SK-N-SH treated with all-trans-retinoic acid at 6 μM for 48 hours (cell line): ENCODE measurements around the gene REXO1.
"Not testable (repeated sequence)": the region's sequence is repeated elsewhere in the genome, so short reads cannot be mapped to it uniquely, and the experiment has no call there.

ENCODE experiments used
- ATAC-seq: fragments of 200-7000 bp; cut with Tn5 transposase; 3 replicates; pipeline ENCODE4 v1.9.1; 2020; ENCODE audit warnings: mild to moderate bottlenecking, moderate library complexity
- ARNTL ChIP-seq: fragments of 450-650 bp; formaldehyde crosslinking; IDR thresholded peaks from 2 replicates; pipeline ENCODE4 v1.5.0; 2020; ENCODE audit warnings: low read depth, mild to moderate bottlenecking, moderate library complexity, borderline replicate concordance
- BACH2 ChIP-seq: fragments of 250-450 bp; sonication (Bioruptor Pico); IDR thresholded peaks from 2 replicates; pipeline ENCODE4 v1.9.0; 2021; ENCODE audit warnings: mild to moderate bottlenecking, borderline replicate concordance
- CSDC2 ChIP-seq: fragments of 250-450 bp; sonication (Bioruptor Pico); IDR thresholded peaks from 2 replicates; pipeline ENCODE4 v1.5.0; 2020; ENCODE audit warnings: mild to moderate bottlenecking, moderate library complexity
- ESRRG ChIP-seq: fragments of 250-450 bp; sonication (Bioruptor Pico); IDR thresholded peaks from 2 replicates; pipeline ENCODE4 v1.6.1; 2021; ENCODE audit warnings: mild to moderate bottlenecking
- ISL1 ChIP-seq: fragments of 250-450 bp; sonication (Bioruptor Pico); IDR thresholded peaks from 2 replicates; pipeline ENCODE4 v2.1.2; 2022; ENCODE audit warnings: mild to moderate bottlenecking, moderate library complexity
- OSR1 ChIP-seq: fragments of 250-450 bp; sonication (Bioruptor Pico); IDR thresholded peaks from 2 replicates; pipeline ENCODE4 v1.8.0; 2022; ENCODE audit warnings: moderate library complexity, mild to moderate bottlenecking, inconsistent platforms
- PATZ1 ChIP-seq: fragments of 250-450 bp; sonication (Bioruptor Pico); IDR thresholded peaks from 2 replicates; pipeline ENCODE4 v1.8.0; 2020; ENCODE audit warnings: mild to moderate bottlenecking, moderate library complexity, borderline replicate concordance
- POU6F1 ChIP-seq: fragments of 250-450 bp; sonication (Bioruptor Pico); IDR thresholded peaks from 2 replicates; pipeline ENCODE4 v1.8.0; 2021; ENCODE audit warnings: low read depth, mild to moderate bottlenecking, moderate library complexity, borderline replicate concordance
- RARB ChIP-seq: fragments of 250-450 bp; sonication (Bioruptor Pico); IDR thresholded peaks from 2 replicates; pipeline ENCODE4 v1.8.0; 2021; ENCODE audit warnings: mild to moderate bottlenecking, moderate library complexity
- SNAI2 ChIP-seq: fragments of 250-450 bp; sonication (Bioruptor Pico); IDR thresholded peaks from 2 replicates; pipeline ENCODE4 v1.5.0; 2020; ENCODE audit warnings: mild to moderate bottlenecking, moderate library complexity
- TCF4 ChIP-seq: fragments of 250-450 bp; sonication (Bioruptor Pico); IDR thresholded peaks from 2 replicates; pipeline ENCODE4 v1.8.0; 2021; ENCODE audit warnings: mild to moderate bottlenecking, moderate library complexity, borderline replicate concordance
- TOX ChIP-seq: fragments of 250-450 bp; sonication (Bioruptor Pico); IDR thresholded peaks from 2 replicates; pipeline ENCODE4 v1.8.0; 2021; ENCODE audit warnings: mild to moderate bottlenecking, moderate library complexity, borderline replicate concordance
- TSHZ2 ChIP-seq: fragments of 250-450 bp; sonication (Bioruptor Pico); IDR thresholded peaks from 2 replicates; pipeline ENCODE4 v1.5.0; 2020; ENCODE audit warnings: mild to moderate bottlenecking, moderate library complexity
- ZFP3 ChIP-seq: fragments of 250-450 bp; sonication (Bioruptor Pico); IDR thresholded peaks from 2 replicates; pipeline ENCODE4 v1.5.0; 2020; ENCODE audit warnings: mild to moderate bottlenecking, moderate library complexity

REXO1 gene

GRCh38 chr19:1880611-1881392 is 32.5 kb upstream of the REXO1 start (continued):
- TF ChIP-seq RARB (CRISPR knock-in tag) (no peak), ESRRG (CRISPR knock-in tag) (no peak), BACH2 (CRISPR knock-in tag) (no peak), ARNTL (CRISPR knock-in tag) (no peak), ZFP3 (CRISPR knock-in tag) (no peak), PATZ1 (CRISPR knock-in tag) (no peak)

- ATAC-seq = not testable (repeated sequence)
Observed at GRCh38 chr19:1879982-1880381, 31.7 kb upstream of the REXO1 start.

- not testable (repeated sequence) for ATAC-seq
Observed at GRCh38 chr19:1878583-1878982, 30.3 kb upstream of the REXO1 start.

GRCh38 chr19:1877280-1877660 is 29.0 kb upstream of the REXO1 start:
- ATAC-seq = not testable (repeated sequence)

- peak; percentile 25; the same call in 2 of the 3 replicates for ATAC-seq
Observed at GRCh38 chr19:1876496-1877279, 28.4 kb upstream of the REXO1 start.

GRCh38 chr19:1875646-1876495 is 27.6 kb upstream of the REXO1 start:
- no peak for TF ChIP-seq ESRRG (CRISPR knock-in tag)
- 0 out of 2 replicates have a peak, but pooled peaks have one; percentile 11 for TF ChIP-seq ZFP3 (CRISPR knock-in tag)
- ATAC-seq = peak; percentile 95

GRCh38 chr19:1875265-1875645 is 27.0 kb upstream of the REXO1 start:
- ATAC-seq = peak; percentile 9

GRCh38 chr19:1874554-1875185 is 26.4 kb upstream of the REXO1 start:
- TF ChIP-seq TSHZ2 (CRISPR knock-in tag) (no peak), CSDC2 (CRISPR knock-in tag) (no peak), TOX (CRISPR knock-in tag) (no peak), BACH2 (CRISPR knock-in tag) (no peak), SNAI2 (no peak), POU6F1 (CRISPR knock-in tag) (no peak), ZFP3 (CRISPR knock-in tag) (no peak), TCF4 (no peak), PATZ1 (CRISPR knock-in tag) (no peak), ISL1 (CRISPR knock-in tag) (no peak), ESRRG (CRISPR knock-in tag) (no peak), ARNTL (CRISPR knock-in tag) (no peak), OSR1 (CRISPR knock-in tag) (no peak)
- TF ChIP-seq, all 23 proteins: peak for 0
- peak; percentile 23 for ATAC-seq
